Endodermal cell (in vitro differentiated cells): ENCODE measurements around the gene C1QC. TPM values are rescaled to one million over a fixed set of nuclear protein-coding genes. Genes with fewer than 3 reads are reported as not detected.
A peak's percentile ranks its signal among the peaks of the same experiment; 100 is the strongest.

Source experiments
- DNase-seq: peaks from one replicate; pipeline ENCODE4 v3.0.0-alpha.2; 2017
- H3K27ac ChIP-seq: 2 replicates; pipeline ENCODE4 v1.5.1; 2013; ENCODE audit warnings: mild to moderate bottlenecking, low read depth, low read length, moderate library complexity
- H3K27me3 ChIP-seq: 2 replicates; pipeline ENCODE4 v1.6.1; 2013; ENCODE audit warnings: mild to moderate bottlenecking, low read length, moderate library complexity; ENCODE audit not compliant: insufficient read depth, control insufficient read depth, poor library complexity, severe bottlenecking
- H3K36me3 ChIP-seq: 2 replicates; pipeline ENCODE4 v1.7.0; 2013; ENCODE audit warnings: mild to moderate bottlenecking, low read length, moderate library complexity; ENCODE audit not compliant: control insufficient read depth, insufficient read depth
- H3K4me1 ChIP-seq: one replicate; pipeline ENCODE4 v1.7.0; 2013; ENCODE audit warnings: low read length; ENCODE audit not compliant: control insufficient read depth, insufficient read depth
- H3K4me3 ChIP-seq: 2 replicates; pipeline ENCODE4 v1.5.1; 2013; ENCODE audit warnings: mild to moderate bottlenecking, low read length, moderate library complexity
- H3K9ac ChIP-seq: 2 replicates; pipeline ENCODE4 v1.6.1; 2013; ENCODE audit warnings: mild to moderate bottlenecking, low read length, moderate library complexity; ENCODE audit not compliant: poor library complexity, severe bottlenecking; ENCODE audit errors: extremely low read depth
- H3K9me3 ChIP-seq: 2 replicates; pipeline ENCODE4 v1.6.1; 2013; ENCODE audit warnings: mild to moderate bottlenecking, low read length, moderate library complexity; ENCODE audit not compliant: control insufficient read depth
- H3K27ac Mint-ChIP-seq: 2 replicates; pipeline ENCODE4 v1.8.0; 2020; ENCODE audit warnings: mixed read lengths
- H3K27me3 Mint-ChIP-seq: 2 replicates; pipeline ENCODE4 v1.8.0; 2021; ENCODE audit warnings: mild to moderate bottlenecking, mixed read lengths; ENCODE audit not compliant: insufficient read depth
- H3K36me3 Mint-ChIP-seq: 2 replicates; pipeline ENCODE4 v1.8.0; 2020; ENCODE audit warnings: low read depth, mixed read lengths
- H3K4me1 Mint-ChIP-seq: 2 replicates; pipeline ENCODE4 v1.8.0; 2020; ENCODE audit warnings: mixed read lengths
- H3K4me3 Mint-ChIP-seq: 2 replicates; pipeline ENCODE4 v1.8.0; 2020; ENCODE audit warnings: mild to moderate bottlenecking, moderate library complexity, mixed read lengths
- H3K9me3 Mint-ChIP-seq: 2 replicates; pipeline ENCODE4 v1.8.0; 2020; ENCODE audit warnings: mild to moderate bottlenecking, mixed read lengths
- WGBS, 2 experiments: methylation state at CpG; one replicate each; pipeline versions ENCODE4 v1.1.5 to v1.1.7; 2013; ENCODE audit warnings: missing lambda C conversion rate in 2 of 2, mixed read lengths in 1 of 2; ENCODE audit not compliant: insufficient coverage in 1 of 2, insufficient read length in 1 of 2; 5-methylcytosine and 5-hydroxymethylcytosine counted together
- total RNA-seq, 2 donors: library from RNA; stranded (reverse); fragmentation: NEBNext Ultra II Directional in 1 of 2; extraction: Animal tissue kit (Norgen Biotek cat#: 25700) in 1 of 2; gene quantifications; 2 replicates in 1 of 2; 3 replicates in 1 of 2; pipeline ENCODE4 v1.2.1, GENCODE V29; 2021
- TF ChIP-seq, protein P1 (sequence below): fragments of 200-600 bp; sonication (generic); conservative IDR thresholded peaks from 2 replicates; pipeline ENCODE4 v1.5.0; 2021; ENCODE audit warnings: antibody characterized with exemption, mild to moderate bottlenecking

C1QC gene
- total RNA-seq, 2 donors from 2014 or later, result not detected

DNA sequence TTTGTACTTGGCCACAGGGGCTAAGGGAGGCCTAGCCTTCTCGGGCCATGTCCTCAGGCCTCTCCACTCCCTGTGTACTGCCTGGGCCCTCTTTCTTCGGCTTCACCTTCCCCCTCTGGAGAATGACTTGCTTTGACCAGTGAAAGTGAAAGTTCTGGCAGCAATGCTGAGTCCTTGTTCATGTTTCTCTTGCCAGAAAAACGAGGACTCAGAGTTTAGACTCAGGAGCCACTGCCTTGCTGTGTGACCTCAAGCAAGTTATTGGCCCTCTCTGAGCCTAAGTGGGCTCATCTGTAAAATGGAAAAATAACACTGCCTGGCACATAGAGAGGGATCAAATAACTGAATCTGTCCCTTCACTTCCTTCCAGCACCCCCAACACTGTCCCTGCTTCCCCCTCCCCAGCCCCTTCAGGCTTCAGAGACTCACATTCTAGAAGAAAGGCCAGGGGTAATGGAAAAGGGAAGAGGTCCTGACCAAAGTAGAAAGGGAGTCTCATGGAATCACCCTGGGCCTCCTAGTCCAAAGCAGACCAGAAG is 5.5 kb upstream of the C1QC start:
- no peaks in the 10 kb centered on the region for H3K27me3 Mint-ChIP-seq
- H3K36me3 Mint-ChIP-seq, result no peaks in the 10 kb centered on the region
- no peaks in the 10 kb centered on the region for H3K4me1 ChIP-seq
- no peak overlapping the region for H3K27ac ChIP-seq
- peaks cover 5% of the 10 kb centered on the region for H3K4me1 Mint-ChIP-seq
- H3K9ac ChIP-seq, result no peak overlapping the region
- peaks cover 5% of the 10 kb centered on the region for H3K9me3 Mint-ChIP-seq
- no peak overlapping the region for H3K4me3 Mint-ChIP-seq
- WGBS, 2 experiments, result 74 to 86% methylated on average over 3 of the region's 3 CpGs
- H3K27ac Mint-ChIP-seq, result no peak overlapping the region
- no peaks in the 10 kb centered on the region for H3K36me3 ChIP-seq
- H3K4me3 ChIP-seq, result no peak overlapping the region
- TF ChIP-seq, protein P1, sequence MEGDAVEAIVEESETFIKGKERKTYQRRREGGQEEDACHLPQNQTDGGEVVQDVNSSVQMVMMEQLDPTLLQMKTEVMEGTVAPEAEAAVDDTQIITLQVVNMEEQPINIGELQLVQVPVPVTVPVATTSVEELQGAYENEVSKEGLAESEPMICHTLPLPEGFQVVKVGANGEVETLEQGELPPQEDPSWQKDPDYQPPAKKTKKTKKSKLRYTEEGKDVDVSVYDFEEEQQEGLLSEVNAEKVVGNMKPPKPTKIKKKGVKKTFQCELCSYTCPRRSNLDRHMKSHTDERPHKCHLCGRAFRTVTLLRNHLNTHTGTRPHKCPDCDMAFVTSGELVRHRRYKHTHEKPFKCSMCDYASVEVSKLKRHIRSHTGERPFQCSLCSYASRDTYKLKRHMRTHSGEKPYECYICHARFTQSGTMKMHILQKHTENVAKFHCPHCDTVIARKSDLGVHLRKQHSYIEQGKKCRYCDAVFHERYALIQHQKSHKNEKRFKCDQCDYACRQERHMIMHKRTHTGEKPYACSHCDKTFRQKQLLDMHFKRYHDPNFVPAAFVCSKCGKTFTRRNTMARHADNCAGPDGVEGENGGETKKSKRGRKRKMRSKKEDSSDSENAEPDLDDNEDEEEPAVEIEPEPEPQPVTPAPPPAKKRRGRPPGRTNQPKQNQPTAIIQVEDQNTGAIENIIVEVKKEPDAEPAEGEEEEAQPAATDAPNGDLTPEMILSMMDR, result no peak
- no peaks in the 10 kb centered on the region for H3K9me3 ChIP-seq
- no peaks in the 10 kb centered on the region for H3K27me3 ChIP-seq
- no peak for DNase-seq

DNA sequence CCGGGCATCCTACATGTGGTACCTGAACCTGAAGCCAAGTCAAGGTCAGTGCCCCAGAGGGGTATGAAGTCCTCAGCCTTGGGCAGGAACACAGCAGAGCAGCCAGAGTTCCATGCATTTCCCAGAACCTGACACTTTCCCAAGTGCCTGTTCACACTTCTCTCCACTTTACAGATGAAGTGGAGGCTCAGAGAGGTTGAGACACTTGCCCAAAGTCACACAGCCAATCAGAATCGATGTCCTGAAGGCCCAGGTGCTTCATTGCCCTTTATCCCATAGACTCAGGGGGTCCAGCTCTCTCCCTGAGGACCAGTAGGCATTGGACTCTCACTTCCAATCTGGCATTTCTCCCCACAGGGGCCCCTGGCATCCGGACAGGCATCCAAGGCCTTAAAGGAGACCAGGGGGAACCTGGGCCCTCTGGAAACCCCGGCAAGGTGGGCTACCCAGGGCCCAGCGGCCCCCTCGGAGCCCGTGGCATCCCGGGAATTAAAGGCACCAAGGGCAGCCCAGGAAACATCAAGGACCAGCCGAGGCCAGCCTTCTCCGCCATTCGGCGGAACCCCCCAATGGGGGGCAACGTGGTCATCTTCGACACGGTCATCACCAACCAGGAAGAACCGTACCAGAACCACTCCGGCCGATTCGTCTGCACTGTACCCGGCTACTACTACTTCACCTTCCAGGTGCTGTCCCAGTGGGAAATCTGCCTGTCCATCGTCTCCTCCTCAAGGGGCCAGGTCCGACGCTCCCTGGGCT is 4.8 kb upstream of the C1QC start:
- WGBS, 2 experiments, result 95 to 96% methylated on average over 13 to 23 of the region's 23 CpGs
- Mint-ChIP-seq H3K27me3 (no peaks in the 10 kb centered on the region), H3K27ac (peak overlapping the region; percentile 77), H3K4me1 (peaks cover 5% of the 10 kb centered on the region), H3K4me3 (no peak overlapping the region), H3K36me3 (no peaks in the 10 kb centered on the region), H3K9me3 (peaks cover 5% of the 10 kb centered on the region)
- no peaks in the 10 kb centered on the region for H3K36me3 ChIP-seq
- no peak overlapping the region for H3K9ac ChIP-seq
- DNase-seq, result no peak
- H3K27me3 ChIP-seq, result no peaks in the 10 kb centered on the region
- TF ChIP-seq, protein P1, result no peak
- no peaks in the 10 kb centered on the region for H3K9me3 ChIP-seq
- H3K4me3 ChIP-seq, result no peak overlapping the region
- no peaks in the 10 kb centered on the region for H3K4me1 ChIP-seq
- no peak overlapping the region for H3K27ac ChIP-seq

DNA sequence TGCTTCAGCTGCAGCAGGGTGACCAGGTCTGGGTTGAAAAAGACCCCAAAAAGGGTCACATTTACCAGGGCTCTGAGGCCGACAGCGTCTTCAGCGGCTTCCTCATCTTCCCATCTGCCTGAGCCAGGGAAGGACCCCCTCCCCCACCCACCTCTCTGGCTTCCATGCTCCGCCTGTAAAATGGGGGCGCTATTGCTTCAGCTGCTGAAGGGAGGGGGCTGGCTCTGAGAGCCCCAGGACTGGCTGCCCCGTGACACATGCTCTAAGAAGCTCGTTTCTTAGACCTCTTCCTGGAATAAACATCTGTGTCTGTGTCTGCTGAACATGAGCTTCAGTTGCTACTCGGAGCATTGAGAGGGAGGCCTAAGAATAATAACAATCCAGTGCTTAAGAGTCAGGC is 4.1 kb upstream of the C1QC start:
- Mint-ChIP-seq H3K27me3 (no peaks in the 10 kb centered on the region), H3K4me1 (peaks cover 5% of the 10 kb centered on the region), H3K27ac (peak overlapping the region; percentile 77), H3K4me3 (no peak overlapping the region), H3K36me3 (no peaks in the 10 kb centered on the region), H3K9me3 (peaks cover 5% of the 10 kb centered on the region)
- H3K9me3 ChIP-seq, result no peaks in the 10 kb centered on the region
- H3K27ac ChIP-seq, result no peak overlapping the region
- no peaks in the 10 kb centered on the region for H3K36me3 ChIP-seq
- no peaks in the 10 kb centered on the region for H3K4me1 ChIP-seq
- no peak overlapping the region for H3K4me3 ChIP-seq
- H3K27me3 ChIP-seq, result no peaks in the 10 kb centered on the region
- TF ChIP-seq, protein P1, result peak; percentile 55
- no peak overlapping the region for H3K9ac ChIP-seq
- DNase-seq, result peak; percentile 89
- 52 to 54% methylated on average over 4 to 8 of the region's 8 CpGs for WGBS, 2 experiments
